ENCODE results near the gene IGSF5. TPM values are rescaled to one million over a fixed set of nuclear protein-coding genes. Genes with fewer than 3 reads are reported as not detected.

Gene IGSF5
- total RNA-seq, 1 experiment from 2014 or later, result 0.18 TPM

GRCh38 chr21:39728341-39728740 is 16.6 kb upstream of the IGSF5 start:
- Mint-ChIP-seq H3K4me3 (ENCODE audit: unreplicated experiment) (no peak overlapping the region), H3K9me3 (ENCODE audit: unreplicated experiment) (no peaks in the 10 kb centered on the region), H3K36me3 (ENCODE audit: insufficient read depth, unreplicated experiment) (no peaks in the 10 kb centered on the region), H3K4me1 (ENCODE audit: low read depth, unreplicated experiment) (no peaks in the 10 kb centered on the region), H3K27me3 (ENCODE audit: insufficient read depth, unreplicated experiment) (no peaks in the 10 kb centered on the region), H3K27ac (ENCODE audit: unreplicated experiment) (no peak overlapping the region)
- CTCF ChIA-PET, result no interaction called here
- intact Hi-C loops (cut with micrococcal nuclease; ENCODE audit: unreplicated experiment), result no loop called here
- no peak for DNase-seq
- Histone ChIP-seq H3K27me3 (replicated peaks; ENCODE audit: control insufficient read depth, insufficient read depth, low read length) (no peaks in the 10 kb centered on the region), H3K36me3 (ENCODE audit: control insufficient read depth, insufficient read depth, low read length) (no peaks in the 10 kb centered on the region), H3K4me1 (no peaks in the 10 kb centered on the region), H3K4me3 (ENCODE audit: low read depth, low read length) (no peak overlapping the region), H3K9me3 (no peaks in the 10 kb centered on the region)
- TF ChIP-seq CTCF (IDR thresholded peaks at IDR 0.05; ENCODE audit: insufficient read depth in 1 of 2, low read depth in 1 of 2, low read length in 1 of 2, severe bottlenecking in 1 of 2, unreplicated experiment in 1 of 2), result no peak
- no TSS peak for BruUV-seq (replicated peaks)
- POLR2A ChIA-PET, result no interaction called here

- POLR2A ChIA-PET, result no interaction called here
These were observed 14.4 kb upstream of the IGSF5 start for GRCh38 chr21:39730418-39731157.

GRCh38 chr21:39736716-39737115 is 8.3 kb upstream of the IGSF5 start:
- CTCF ChIA-PET, result interaction anchor here (0.7 kb wide), 1 partner anchor 1238 kb away, joined by 3 read pairs; the partner anchor contains the start of gene ERG
- Histone ChIP-seq H3K4me1 (peaks cover 22% of the 10 kb centered on the region), H3K27me3 (replicated peaks; ENCODE audit: control insufficient read depth, insufficient read depth, low read length) (no peaks in the 10 kb centered on the region), H3K9me3 (no peaks in the 10 kb centered on the region), H3K4me3 (ENCODE audit: low read depth, low read length) (no peak overlapping the region), H3K36me3 (ENCODE audit: control insufficient read depth, insufficient read depth, low read length) (no peaks in the 10 kb centered on the region)
- H3K27me3 Mint-ChIP-seq (ENCODE audit: insufficient read depth, unreplicated experiment), result no peaks in the 10 kb centered on the region
- H3K36me3 Mint-ChIP-seq (ENCODE audit: insufficient read depth, unreplicated experiment), result peaks cover 7% of the 10 kb centered on the region
- BruUV-seq (replicated peaks), result no TSS peak
- H3K4me3 Mint-ChIP-seq (ENCODE audit: unreplicated experiment), result no peak overlapping the region
- TF ChIP-seq CTCF (IDR thresholded peaks at IDR 0.05; ENCODE audit: insufficient read depth in 1 of 2, low read depth in 1 of 2, low read length in 1 of 2, severe bottlenecking in 1 of 2, unreplicated experiment in 1 of 2), result no peak
- peak overlapping the region; percentile 10 for H3K27ac Mint-ChIP-seq (ENCODE audit: unreplicated experiment)
- no peaks in the 10 kb centered on the region for H3K9me3 Mint-ChIP-seq (ENCODE audit: unreplicated experiment)
- peaks cover 19% of the 10 kb centered on the region for H3K4me1 Mint-ChIP-seq (ENCODE audit: low read depth, unreplicated experiment)
- intact Hi-C loops (cut with micrococcal nuclease; ENCODE audit: unreplicated experiment), result no loop called here
- POLR2A ChIA-PET, result no interaction called here
- no peak for DNase-seq

More at GRCh38 chr21:39730418-39731157, 14.4 kb upstream of the IGSF5 start:
- Mint-ChIP-seq H3K9me3 (ENCODE audit: unreplicated experiment) (no peaks in the 10 kb centered on the region), H3K4me1 (ENCODE audit: low read depth, unreplicated experiment) (no peaks in the 10 kb centered on the region), H3K27me3 (ENCODE audit: insufficient read depth, unreplicated experiment) (no peaks in the 10 kb centered on the region), H3K36me3 (ENCODE audit: insufficient read depth, unreplicated experiment) (no peaks in the 10 kb centered on the region), H3K27ac (ENCODE audit: unreplicated experiment) (no peak overlapping the region), H3K4me3 (ENCODE audit: unreplicated experiment) (no peak overlapping the region)
- intact Hi-C loops (cut with micrococcal nuclease; ENCODE audit: unreplicated experiment), result no loop called here
- H3K36me3 ChIP-seq (ENCODE audit: control insufficient read depth, insufficient read depth, low read length), result no peaks in the 10 kb centered on the region
- no peak overlapping the region for H3K4me3 ChIP-seq (ENCODE audit: low read depth, low read length)
- H3K27me3 ChIP-seq (replicated peaks; ENCODE audit: control insufficient read depth, insufficient read depth, low read length), result no peaks in the 10 kb centered on the region
- no TSS peak for BruUV-seq (replicated peaks)
- H3K9me3 ChIP-seq, result no peaks in the 10 kb centered on the region
- H3K4me1 ChIP-seq, result no peaks in the 10 kb centered on the region
- DNase-seq, result no peak
- no peak for TF ChIP-seq CTCF (IDR thresholded peaks at IDR 0.05; ENCODE audit: insufficient read depth in 1 of 2, low read depth in 1 of 2, low read length in 1 of 2, severe bottlenecking in 1 of 2, unreplicated experiment in 1 of 2)
- CTCF ChIA-PET, result no interaction called here

Data from Caco-2 (cell line).